ENCODE data around the gene FGF14. TPM values are rescaled to one million over a fixed set of nuclear protein-coding genes. Genes with fewer than 3 reads are reported as not detected.
A peak's percentile ranks its signal among the peaks of the same experiment; 100 is the strongest.

Gene FGF14
- total and polyA plus RNA-seq, 2 donors = 0.20 to 4.5 TPM

DNA sequence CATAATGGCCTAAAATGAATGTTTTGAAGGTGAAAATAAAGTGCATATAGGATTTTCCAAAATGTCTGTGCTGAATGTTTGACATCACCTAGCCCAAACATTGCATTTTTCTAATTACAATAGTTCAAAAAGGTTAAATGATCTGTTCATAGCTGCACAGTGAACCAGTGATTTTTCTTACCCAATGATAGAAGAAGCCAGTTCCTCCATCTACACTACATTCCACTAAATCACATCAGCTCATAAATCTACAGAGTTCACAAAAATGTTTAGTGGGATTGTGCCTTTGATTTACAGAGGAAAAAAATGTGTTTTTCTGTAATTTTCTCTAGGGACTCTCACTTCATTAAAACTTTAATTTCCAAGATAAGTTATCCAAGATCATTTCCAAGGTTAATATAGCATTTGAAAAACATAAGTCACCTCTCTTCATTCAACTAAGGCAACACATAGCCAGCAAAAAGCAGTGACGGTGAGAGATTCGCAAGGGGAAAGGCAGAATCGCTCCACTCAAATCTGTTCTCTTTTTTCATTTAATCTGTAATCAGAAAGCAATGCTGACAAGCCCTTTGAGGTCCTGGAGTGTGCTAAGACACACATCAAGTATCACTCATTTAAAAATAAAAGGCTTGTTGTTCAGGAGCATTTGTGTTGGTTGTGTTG lies 194.0 kb downstream of the FGF14 start:
- H3K36me3 ChIP-seq (ENCODE audit: insufficient read depth) = no peaks in the 10 kb centered on the region
- H3K4me1 ChIP-seq (ENCODE audit: insufficient read depth) = no peaks in the 10 kb centered on the region
- DNase-seq (ENCODE audit: extremely low spot score) = no peak
- H3K4me3 ChIP-seq (ENCODE audit: low read depth, low read length) = no peak overlapping the region
- 49% methylated on average over 3 of the region's 3 CpGs for WGBS
- H3K27ac ChIP-seq (ENCODE audit: low read depth) = no peak overlapping the region

- H3K27ac ChIP-seq (ENCODE audit: low read depth) = no peak overlapping the region
- H3K4me1 ChIP-seq (ENCODE audit: insufficient read depth) = no peaks in the 10 kb centered on the region
- no peak for DNase-seq (ENCODE audit: extremely low spot score)
- no peak overlapping the region for H3K4me3 ChIP-seq (ENCODE audit: low read depth, low read length)
- H3K36me3 ChIP-seq (ENCODE audit: insufficient read depth) = no peaks in the 10 kb centered on the region
Observed at GRCh38 chr13:102203718-102204117, 198.1 kb downstream of the FGF14 start.

DNA sequence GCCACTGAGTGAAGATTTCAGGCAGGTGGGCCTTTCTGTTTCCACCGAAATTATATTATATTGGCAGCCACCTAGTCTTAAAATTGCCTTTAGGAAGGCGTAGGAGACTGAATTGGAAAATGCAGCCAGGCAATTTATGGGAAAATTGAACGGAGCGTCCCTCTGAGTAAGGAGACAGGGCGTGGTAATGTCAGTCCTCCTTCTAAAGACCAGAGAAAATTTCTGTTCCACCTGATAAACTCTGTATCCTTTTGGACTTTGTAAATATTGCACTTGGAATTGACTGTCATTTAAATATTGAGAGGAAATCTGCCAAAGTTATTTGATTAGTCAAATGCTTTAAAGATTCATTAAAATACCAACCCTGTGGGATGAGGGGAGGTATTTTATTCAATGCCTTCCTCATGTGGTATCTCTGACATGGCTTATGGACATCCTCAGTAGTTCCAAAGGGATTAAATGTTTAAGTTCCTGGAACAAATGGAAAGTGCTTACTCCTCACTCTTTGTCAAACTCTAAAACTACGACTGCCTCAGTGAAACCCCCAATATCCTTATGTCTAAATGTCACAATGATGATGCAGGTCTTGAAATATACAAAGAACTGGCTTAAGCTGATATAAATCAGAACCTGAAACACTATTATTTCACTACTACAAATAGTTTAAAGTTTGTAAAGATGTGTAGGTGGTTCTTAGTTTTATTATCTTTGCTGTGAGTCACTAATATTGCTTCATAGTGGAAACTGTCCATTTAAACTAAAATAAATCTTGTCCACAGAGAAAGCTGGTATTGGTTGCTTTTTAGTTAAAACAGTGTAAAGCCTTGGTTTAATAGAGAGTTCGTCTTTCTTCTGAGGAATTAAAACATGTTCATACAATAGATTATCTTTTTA lies 203.2 kb downstream of the FGF14 start:
- H3K27ac ChIP-seq (ENCODE audit: low read depth) = no peak overlapping the region
- DNase-seq (ENCODE audit: extremely low spot score) = no peak
- H3K36me3 ChIP-seq (ENCODE audit: insufficient read depth) = no peaks in the 10 kb centered on the region
- 67% methylated on average over 7 of the region's 7 CpGs for WGBS
- H3K4me1 ChIP-seq (ENCODE audit: insufficient read depth) = no peaks in the 10 kb centered on the region
- H3K4me3 ChIP-seq (ENCODE audit: low read depth, low read length) = no peak overlapping the region

- Histone ChIP-seq H3K27ac (ENCODE audit: low read depth) (no peak overlapping the region), H3K4me3 (ENCODE audit: low read depth, low read length) (no peak overlapping the region), H3K4me1 (ENCODE audit: insufficient read depth) (no peaks in the 10 kb centered on the region), H3K36me3 (ENCODE audit: insufficient read depth) (no peaks in the 10 kb centered on the region)
- DNase-seq (ENCODE audit: extremely low spot score) = no peak
- 67% methylated on average over 1 of the region's 1 CpG for WGBS
Observed at GRCh38 chr13:102197193-102197592, 204.7 kb downstream of the FGF14 start.

GRCh38 chr13:102195566-102196462 lies 206.0 kb downstream of the FGF14 start:
- DNase-seq (ENCODE audit: extremely low spot score) = peak; percentile 26
- no peak overlapping the region for H3K27ac ChIP-seq (ENCODE audit: low read depth)
- H3K4me1 ChIP-seq (ENCODE audit: insufficient read depth) = no peaks in the 10 kb centered on the region
- no peaks in the 10 kb centered on the region for H3K36me3 ChIP-seq (ENCODE audit: insufficient read depth)
- no peak overlapping the region for H3K4me3 ChIP-seq (ENCODE audit: low read depth, low read length)
- 37% methylated on average over 4 of the region's 4 CpGs for WGBS

DNA sequence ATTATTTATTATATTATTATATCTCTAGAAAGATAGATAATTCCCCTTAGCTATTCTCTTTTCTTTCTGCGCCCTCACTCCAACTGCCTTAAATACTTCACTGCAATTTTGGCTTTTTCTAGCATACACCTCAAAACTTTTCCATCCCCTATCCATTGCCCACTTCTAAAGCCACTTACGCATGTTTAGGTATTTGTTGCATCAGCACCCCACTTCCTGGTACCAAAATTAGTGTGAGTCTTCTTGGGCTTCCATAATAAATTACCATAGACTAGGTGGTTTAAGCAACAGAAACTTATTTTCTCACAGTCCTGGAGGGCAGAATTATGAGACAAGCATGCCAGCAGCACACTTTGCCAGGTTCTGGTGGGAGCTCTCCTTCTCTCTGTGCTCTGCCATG lies 209.0 kb downstream of the FGF14 start:
- H3K27ac ChIP-seq (ENCODE audit: low read depth) = no peak overlapping the region
- H3K4me3 ChIP-seq (ENCODE audit: low read depth, low read length) = no peak overlapping the region
- H3K4me1 ChIP-seq (ENCODE audit: insufficient read depth) = no peaks in the 10 kb centered on the region
- DNase-seq (ENCODE audit: extremely low spot score) = no peak
- no peaks in the 10 kb centered on the region for H3K36me3 ChIP-seq (ENCODE audit: insufficient read depth)
- WGBS = 92% methylated on average over 2 of the region's 2 CpGs

GRCh38 chr13:102191951-102192502 lies 209.8 kb downstream of the FGF14 start:
- Histone ChIP-seq H3K4me1 (ENCODE audit: insufficient read depth) (no peaks in the 10 kb centered on the region), H3K4me3 (ENCODE audit: low read depth, low read length) (no peak overlapping the region), H3K27ac (ENCODE audit: low read depth) (no peak overlapping the region), H3K36me3 (ENCODE audit: insufficient read depth) (no peaks in the 10 kb centered on the region)
- no peak for DNase-seq (ENCODE audit: extremely low spot score)
- WGBS = 13% methylated on average over 1 of the region's 1 CpG

DNA sequence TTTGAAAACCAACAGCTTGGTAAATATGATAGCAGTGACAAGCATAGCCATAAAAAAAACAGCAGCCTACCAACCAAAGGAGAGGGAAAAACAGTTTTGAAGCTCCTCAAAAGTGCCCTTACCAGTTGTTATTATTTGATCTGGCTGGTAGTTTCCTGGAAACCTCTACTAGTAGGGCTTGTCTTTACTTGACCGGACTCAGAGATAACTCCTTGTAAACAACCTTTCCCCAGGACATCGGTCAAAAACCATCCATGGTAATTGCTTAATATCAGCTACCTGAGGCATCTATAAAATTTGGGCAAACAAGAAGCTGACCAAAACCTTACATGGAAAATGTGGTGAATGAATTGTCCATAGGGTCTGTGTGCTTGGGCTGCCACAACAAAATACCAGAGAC lies 210.9 kb downstream of the FGF14 start:
- DNase-seq (ENCODE audit: extremely low spot score) = no peak

DNA sequence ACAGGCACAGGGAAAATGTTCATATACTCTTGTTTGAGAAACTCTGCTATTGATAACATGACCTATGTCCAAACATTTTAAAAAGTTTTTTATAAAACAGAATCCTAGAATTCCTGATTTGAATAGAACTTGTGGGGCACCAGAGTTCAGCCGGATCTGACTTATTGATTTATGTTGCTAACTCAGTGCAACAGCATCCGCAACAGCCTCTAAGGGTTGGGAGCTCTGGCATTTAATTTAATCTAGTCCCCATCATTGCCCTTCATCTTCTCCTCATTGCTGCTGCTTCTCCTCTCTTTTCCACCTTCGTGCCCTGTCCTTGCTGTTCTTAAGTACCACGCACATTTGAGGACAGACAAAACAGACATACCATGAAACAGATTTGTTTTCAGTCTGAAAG lies 214.5 kb downstream of the FGF14 start:
- no peak overlapping the region for H3K4me3 ChIP-seq (ENCODE audit: low read depth, low read length)
- H3K4me1 ChIP-seq (ENCODE audit: insufficient read depth) = no peaks in the 10 kb centered on the region
- no peaks in the 10 kb centered on the region for H3K36me3 ChIP-seq (ENCODE audit: insufficient read depth)
- DNase-seq (ENCODE audit: extremely low spot score) = no peak
- whole genome bisulfite sequencing = 63% methylated on average over 4 of the region's 4 CpGs
- H3K27ac ChIP-seq (ENCODE audit: low read depth) = no peak overlapping the region

More for the DNA sequence above, 210.9 kb downstream of the FGF14 start:
- WGBS = 79% methylated on average over 2 of the region's 2 CpGs
- no peak overlapping the region for H3K27ac ChIP-seq (ENCODE audit: low read depth)
- H3K4me1 ChIP-seq (ENCODE audit: insufficient read depth) = no peaks in the 10 kb centered on the region
- no peaks in the 10 kb centered on the region for H3K36me3 ChIP-seq (ENCODE audit: insufficient read depth)
- no peak overlapping the region for H3K4me3 ChIP-seq (ENCODE audit: low read depth, low read length)

- no peak for DNase-seq (ENCODE audit: extremely low spot score)
- H3K27ac ChIP-seq (ENCODE audit: low read depth) = no peak overlapping the region
- H3K4me1 ChIP-seq (ENCODE audit: insufficient read depth) = no peaks in the 10 kb centered on the region
- no peak overlapping the region for H3K4me3 ChIP-seq (ENCODE audit: low read depth, low read length)
- 26% methylated on average over 5 of the region's 5 CpGs for WGBS
- no peaks in the 10 kb centered on the region for H3K36me3 ChIP-seq (ENCODE audit: insufficient read depth)
Observed at GRCh38 chr13:102185375-102185984, 216.4 kb downstream of the FGF14 start.

GRCh38 chr13:102183509-102184182 lies 218.2 kb downstream of the FGF14 start:
- Histone ChIP-seq H3K36me3 (ENCODE audit: insufficient read depth) (no peaks in the 10 kb centered on the region), H3K27ac (ENCODE audit: low read depth) (no peak overlapping the region), H3K4me1 (ENCODE audit: insufficient read depth) (no peaks in the 10 kb centered on the region), H3K4me3 (ENCODE audit: low read depth, low read length) (no peak overlapping the region)
- 82% methylated on average over 4 of the region's 4 CpGs for WGBS
- no peak for DNase-seq (ENCODE audit: extremely low spot score)

GRCh38 chr13:102182170-102182569 lies 219.7 kb downstream of the FGF14 start:
- no peak overlapping the region for H3K4me3 ChIP-seq (ENCODE audit: low read depth, low read length)
- H3K27ac ChIP-seq (ENCODE audit: low read depth) = no peak overlapping the region
- DNase-seq (ENCODE audit: extremely low spot score) = no peak
- H3K36me3 ChIP-seq (ENCODE audit: insufficient read depth) = no peaks in the 10 kb centered on the region
- no peaks in the 10 kb centered on the region for H3K4me1 ChIP-seq (ENCODE audit: insufficient read depth)
- 90% methylated on average over 5 of the region's 5 CpGs for WGBS

Data from urinary bladder (tissue), 4 donors.